ENCODE results near the gene CBARP.

DNA sequence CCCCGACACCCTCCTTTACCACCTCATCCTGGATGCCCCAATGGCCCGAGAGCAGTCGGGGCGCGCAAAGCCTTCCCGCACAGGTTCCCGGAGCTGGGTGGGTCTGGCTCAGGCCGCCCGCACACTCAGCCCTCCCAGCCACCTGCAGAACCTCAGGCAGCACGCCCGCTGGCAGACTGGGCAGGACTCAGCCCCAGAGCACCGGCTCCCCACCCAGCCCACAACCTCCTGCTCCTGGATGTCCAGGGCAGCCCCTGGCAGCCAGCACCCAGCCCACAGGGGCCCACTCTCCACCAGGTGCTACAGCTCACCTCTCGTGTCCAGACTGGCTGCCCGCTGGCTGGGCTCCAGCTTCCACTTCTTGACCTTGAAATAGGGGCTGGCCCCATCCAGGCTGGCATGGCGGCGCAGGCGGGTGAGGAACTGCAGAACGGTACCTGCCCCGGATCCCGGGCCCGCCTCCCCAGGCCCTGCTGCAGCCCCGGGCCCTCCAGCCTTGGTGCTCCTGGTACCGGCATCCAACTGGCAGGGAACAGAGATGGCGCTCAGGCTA is 4.6 kb downstream of the CBARP start:
- TF ChIP-seq CTCF (IDR thresholded peaks at IDR 0.05; ENCODE audit: low read depth, low read length) (no peak), POLR2A (IDR thresholded peaks at IDR 0.05; ENCODE audit: extremely low read depth, insufficient read length) (no peak), MYC (IDR thresholded peaks at IDR 0.05; ENCODE audit: low read depth, low read length) (no peak)
